ENCODE results near the gene GPATCH1.

The GPATCH1 gene

GRCh38 chr19:33066543-33066942 lies 14.4 kb upstream of the GPATCH1 start:
- TF ChIP-seq CTCF (IDR thresholded peaks at IDR 0.05; ENCODE audit: extremely low read depth, missing control alignments): no peak
- no peak for DNase-seq (ENCODE audit: low spot score)

- DNase-seq (ENCODE audit: low spot score): no peak
- no peak for TF ChIP-seq CTCF (IDR thresholded peaks at IDR 0.05; ENCODE audit: extremely low read depth, missing control alignments)
These were observed 13.9 kb upstream of the GPATCH1 start for GRCh38 chr19:33067121-33067520.

GRCh38 chr19:33071887-33072286 lies 9.1 kb upstream of the GPATCH1 start:
- DNase-seq (ENCODE audit: low spot score): no peak
- no peak for TF ChIP-seq CTCF (IDR thresholded peaks at IDR 0.05; ENCODE audit: extremely low read depth, missing control alignments)

- DNase-seq (ENCODE audit: low spot score): no peak
- no peak for TF ChIP-seq CTCF (IDR thresholded peaks at IDR 0.05; ENCODE audit: extremely low read depth, missing control alignments)
These were observed 5.5 kb upstream of the GPATCH1 start for GRCh38 chr19:33075519-33075918.

- DNase-seq (ENCODE audit: low spot score): no peak
- TF ChIP-seq CTCF (IDR thresholded peaks at IDR 0.05; ENCODE audit: extremely low read depth, missing control alignments): no peak
These were observed 4.7 kb downstream of the GPATCH1 start for GRCh38 chr19:33085570-33086128.

- no peak for DNase-seq (ENCODE audit: low spot score)
- TF ChIP-seq CTCF (IDR thresholded peaks at IDR 0.05; ENCODE audit: extremely low read depth, missing control alignments): no peak
These were observed 6.0 kb downstream of the GPATCH1 start for GRCh38 chr19:33086955-33087354.

GRCh38 chr19:33089010-33089409 lies 8.0 kb downstream of the GPATCH1 start:
- no peak for TF ChIP-seq CTCF (IDR thresholded peaks at IDR 0.05; ENCODE audit: extremely low read depth, missing control alignments)
- no peak for DNase-seq (ENCODE audit: low spot score)

All from GM20000 (cell line).